GM18861 (cell line): ENCODE measurements around the gene NKIRAS1.
"Not testable (repeated sequence)": the region's sequence is repeated elsewhere in the genome, so short reads cannot be mapped to it uniquely, and the experiment has no call there.

ENCODE experiments used
- ATAC-seq: cut with Tn5 transposase; IDR thresholded peaks from one replicate; pipeline ENCODE4 v1.9.1; 2021; ENCODE audit not compliant: unreplicated experiment

The NKIRAS1 gene

GRCh38 chr3:23872330-23872729 lies 44.5 kb downstream of the NKIRAS1 start:
- ATAC-seq: no peak

- ATAC-seq: not testable (repeated sequence)
Observed at GRCh38 chr3:23871361-23871760, 45.4 kb downstream of the NKIRAS1 start.

GRCh38 chr3:23870663-23871043 lies 46.1 kb downstream of the NKIRAS1 start:
- ATAC-seq: not testable (repeated sequence)

GRCh38 chr3:23869977-23870662 lies 46.7 kb downstream of the NKIRAS1 start:
- no peak for ATAC-seq

GRCh38 chr3:23867838-23868237 lies 49.0 kb downstream of the NKIRAS1 start:
- ATAC-seq: no peak

- ATAC-seq: no peak
Observed at GRCh38 chr3:23867400-23867799, 49.4 kb downstream of the NKIRAS1 start.

- peak; percentile 90 for ATAC-seq
Observed at GRCh38 chr3:23865595-23866396, 51.0 kb downstream of the NKIRAS1 start.

GRCh38 chr3:23864931-23865330 lies 51.9 kb downstream of the NKIRAS1 start:
- ATAC-seq: no peak

GRCh38 chr3:23863060-23863459 lies 53.7 kb downstream of the NKIRAS1 start:
- no peak for ATAC-seq

- no peak for ATAC-seq
Observed at GRCh38 chr3:23861689-23862088, 55.1 kb downstream of the NKIRAS1 start.

GRCh38 chr3:23859839-23860382 lies 56.9 kb downstream of the NKIRAS1 start:
- ATAC-seq: no peak

- ATAC-seq: no peak
Observed at GRCh38 chr3:23859012-23859743, 57.6 kb downstream of the NKIRAS1 start.

GRCh38 chr3:23856286-23856685 lies 60.5 kb downstream of the NKIRAS1 start:
- no peak for ATAC-seq

GRCh38 chr3:23849462-23849861 lies 67.3 kb downstream of the NKIRAS1 start:
- not testable (repeated sequence) for ATAC-seq

- no peak for ATAC-seq
Observed at GRCh38 chr3:23845326-23846216, 71.2 kb downstream of the NKIRAS1 start.

- ATAC-seq: no peak
Observed at GRCh38 chr3:23843869-23844268, 72.9 kb downstream of the NKIRAS1 start.
